AG20443 (cell line): ENCODE results near the gene ZNF121.
A peak's percentile ranks its signal among the peaks of the same experiment; 100 is the strongest.

ENCODE experiments used
- DNase-seq: peaks from one replicate; pipeline ENCODE4 v3.0.0; 2012; ENCODE audit warnings: low spot score, mixed read lengths

The ZNF121 gene

GRCh38 chr19:9538183-9539058, 45.9 kb downstream of the ZNF121 start, which contains the start of gene ZNF426:
ZNF426 (minus strand) TSS chr19:9538645; CDS start chr19:9536232, 2,413 bp downstream.
- DNase-seq: peak; percentile 95

- DNase-seq: no peak
Measured at GRCh38 chr19:9535934-9536333, 48.4 kb downstream of the ZNF121 start.

GRCh38 chr19:9531933-9532332, 52.4 kb downstream of the ZNF121 start:
- no peak for DNase-seq

GRCh38 chr19:9528757-9529336, 55.5 kb downstream of the ZNF121 start:
- DNase-seq: no peak

GRCh38 chr19:9523885-9524474, 60.3 kb downstream of the ZNF121 start:
- DNase-seq: no peak
